Measurements from ENCODE around the gene CLCN2.

DNA sequence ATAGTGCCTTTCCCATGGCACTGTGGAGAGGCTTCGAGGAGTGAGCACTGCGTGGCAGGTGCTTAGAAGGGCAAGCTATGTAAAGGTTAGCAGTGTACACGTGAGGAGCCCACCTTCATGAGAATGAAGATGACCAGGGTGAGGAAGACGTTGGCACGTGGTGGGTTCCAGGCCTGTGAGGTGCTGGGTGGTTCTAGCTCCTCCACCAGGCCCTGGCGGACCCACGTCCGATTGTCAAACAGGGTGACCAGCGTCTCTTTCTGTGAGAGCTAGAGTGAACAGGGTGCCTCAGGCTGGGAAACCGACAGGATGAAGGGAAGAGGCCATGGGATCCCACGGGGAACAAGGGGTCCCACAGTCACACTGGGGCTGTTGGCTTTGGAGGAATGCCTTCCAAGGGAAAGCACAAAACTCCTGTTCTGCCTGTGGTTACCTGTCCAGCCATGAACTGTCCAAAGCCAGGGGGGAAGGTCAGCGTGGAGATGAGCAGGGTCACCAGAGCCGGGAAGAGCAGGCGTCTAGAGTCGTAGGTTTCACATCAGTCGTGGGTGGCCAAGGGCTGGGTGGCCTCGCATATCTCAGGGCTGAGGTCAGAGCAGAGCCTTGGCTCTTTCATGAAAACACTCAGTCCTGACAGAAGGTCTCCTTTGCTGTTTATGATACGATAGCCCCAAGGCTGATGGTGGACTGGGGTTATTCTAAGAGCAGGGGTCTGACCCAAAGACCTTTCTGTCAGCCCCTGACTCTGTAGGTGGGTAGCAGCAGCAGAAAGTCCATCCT lies 6.0 kb downstream of the CLCN2 start:
- TF ChIP-seq, protein P1, sequence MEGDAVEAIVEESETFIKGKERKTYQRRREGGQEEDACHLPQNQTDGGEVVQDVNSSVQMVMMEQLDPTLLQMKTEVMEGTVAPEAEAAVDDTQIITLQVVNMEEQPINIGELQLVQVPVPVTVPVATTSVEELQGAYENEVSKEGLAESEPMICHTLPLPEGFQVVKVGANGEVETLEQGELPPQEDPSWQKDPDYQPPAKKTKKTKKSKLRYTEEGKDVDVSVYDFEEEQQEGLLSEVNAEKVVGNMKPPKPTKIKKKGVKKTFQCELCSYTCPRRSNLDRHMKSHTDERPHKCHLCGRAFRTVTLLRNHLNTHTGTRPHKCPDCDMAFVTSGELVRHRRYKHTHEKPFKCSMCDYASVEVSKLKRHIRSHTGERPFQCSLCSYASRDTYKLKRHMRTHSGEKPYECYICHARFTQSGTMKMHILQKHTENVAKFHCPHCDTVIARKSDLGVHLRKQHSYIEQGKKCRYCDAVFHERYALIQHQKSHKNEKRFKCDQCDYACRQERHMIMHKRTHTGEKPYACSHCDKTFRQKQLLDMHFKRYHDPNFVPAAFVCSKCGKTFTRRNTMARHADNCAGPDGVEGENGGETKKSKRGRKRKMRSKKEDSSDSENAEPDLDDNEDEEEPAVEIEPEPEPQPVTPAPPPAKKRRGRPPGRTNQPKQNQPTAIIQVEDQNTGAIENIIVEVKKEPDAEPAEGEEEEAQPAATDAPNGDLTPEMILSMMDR (IDR thresholded peaks at IDR 0.05; ENCODE audit: insufficient read depth, low read length, poor library complexity, severe bottlenecking) = no peak
- no peak for TF ChIP-seq EZH2phosphoT487 (conservative IDR thresholded peaks at IDR 0.05; ENCODE audit: low read length)

Measured in SU-DHL-6 (cell line).